RCC 7860 (cell line): ENCODE results near the gene PARP9.
"Not testable (repeated sequence)": the region's sequence is repeated elsewhere in the genome, so short reads cannot be mapped to it uniquely, and the experiment has no call there.

ENCODE experiments used
- DNase-seq: peaks from one replicate; pipeline ENCODE4 v3.0.0-alpha.2; 2015; ENCODE audit warnings: low spot score
- FAIRE-seq: peaks from 2 replicates; lab custom pipeline; 2012; peaks lifted over from hg19 to GRCh38; lab: Jason Lieb, UNC

Gene PARP9

GRCh38 chr3:122576174-122576940 lies 12.3 kb upstream of the PARP9 start:
- no peak for FAIRE-seq
- no peak for DNase-seq

GRCh38 chr3:122572940-122573412 lies 8.9 kb upstream of the PARP9 start:
- DNase-seq (no peak), FAIRE-seq (no peak)

DNA sequence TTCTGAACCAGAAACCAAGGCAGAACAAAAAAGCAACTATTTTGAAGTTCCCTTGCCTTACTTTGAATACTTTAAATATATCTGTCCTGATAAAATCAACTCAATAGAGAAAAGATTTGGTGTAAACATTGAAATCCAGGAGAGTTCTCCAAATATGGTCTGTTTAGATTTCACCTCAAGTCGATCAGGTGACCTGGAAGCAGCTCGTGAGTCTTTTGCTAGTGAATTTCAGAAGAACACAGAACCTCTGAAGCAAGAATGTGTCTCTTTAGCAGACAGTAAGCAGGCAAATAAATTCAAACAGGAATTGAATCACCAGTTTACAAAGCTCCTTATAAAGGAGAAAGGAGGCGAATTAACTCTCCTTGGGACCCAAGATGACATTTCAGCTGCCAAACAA lies 4.7 kb upstream of the PARP9 start:
- DNase-seq (no peak), FAIRE-seq (no peak)

GRCh38 chr3:122568131-122568530 lies 4.0 kb upstream of the PARP9 start:
- not testable (repeated sequence) for FAIRE-seq, DNase-seq

DNA sequence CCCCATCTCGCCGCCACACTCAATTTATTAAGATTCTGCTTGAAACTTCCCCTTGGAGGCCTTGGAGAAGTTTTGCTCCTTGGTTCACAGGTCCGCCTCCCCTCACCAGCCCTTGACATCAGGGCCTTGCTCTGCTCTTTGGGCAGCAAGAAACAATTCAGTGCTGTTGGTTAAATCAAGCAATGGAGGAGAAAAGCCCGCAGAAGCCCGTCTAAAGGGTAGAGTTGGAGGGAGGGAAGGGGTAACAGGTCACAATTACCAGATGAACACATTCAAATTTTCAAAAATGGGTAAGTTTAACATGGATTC lies 429 bp downstream of the PARP9 start:
- DNase-seq (no peak), FAIRE-seq (no peak)

DNA sequence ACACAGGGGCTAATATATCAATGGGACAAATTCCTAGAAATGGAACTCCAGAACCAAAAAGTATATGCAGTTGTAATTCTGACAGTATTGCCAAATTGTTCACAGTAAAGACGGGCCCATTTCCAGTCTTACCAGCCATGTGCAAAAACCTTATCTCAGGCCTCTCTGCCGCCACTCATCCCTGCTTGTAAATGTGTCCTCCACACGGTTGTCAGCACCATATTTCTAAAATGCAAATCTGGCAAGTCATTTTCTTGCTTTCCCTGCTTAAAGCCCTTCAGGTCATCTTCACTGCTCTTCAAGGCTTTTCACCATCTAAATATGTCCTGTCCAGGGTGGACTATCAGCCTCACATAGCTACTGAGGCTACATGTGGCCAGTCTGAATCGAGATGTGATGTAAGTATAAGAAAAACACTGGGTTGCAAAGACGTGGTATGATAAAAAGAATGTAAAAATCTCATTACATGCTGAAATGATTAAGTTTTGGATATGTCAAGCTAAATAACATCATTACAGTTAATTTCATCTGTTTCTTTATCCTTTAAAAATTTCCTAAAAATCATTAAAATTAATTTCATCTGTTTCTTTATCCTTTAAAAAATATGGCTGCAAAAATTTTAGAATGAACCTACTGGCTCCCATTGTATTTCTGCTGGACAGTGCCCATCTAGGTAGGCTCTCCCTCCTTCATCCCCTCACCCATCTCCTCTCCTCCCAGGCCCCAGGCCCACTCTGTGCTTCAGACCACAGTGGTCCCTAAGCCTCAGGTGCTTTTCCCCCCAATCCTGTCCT lies 980 bp downstream of the PARP9 start:
- FAIRE-seq, result no peak
- no peak for DNase-seq

DNA sequence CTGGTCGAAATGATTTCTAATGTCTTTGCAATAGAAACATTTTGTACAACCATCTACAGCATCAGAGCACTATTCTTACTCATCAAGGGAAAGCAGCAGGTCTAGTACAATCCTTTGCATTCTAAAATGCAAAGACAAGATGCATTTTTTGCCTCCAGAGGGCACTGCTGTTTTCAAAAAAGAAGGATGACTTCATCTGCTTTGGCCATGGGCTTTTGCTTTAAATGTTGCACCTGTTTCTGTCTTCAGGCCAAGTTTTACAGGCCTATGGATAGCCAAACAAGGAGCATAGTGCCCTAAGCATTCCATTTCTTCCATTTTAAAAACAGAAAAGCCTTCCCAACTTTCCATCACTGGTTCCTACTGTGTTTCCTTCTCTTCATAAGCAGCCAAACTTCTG lies 3.4 kb downstream of the PARP9 start:
- DNase-seq (peak; percentile 12), FAIRE-seq (peak; percentile 44)

DNA sequence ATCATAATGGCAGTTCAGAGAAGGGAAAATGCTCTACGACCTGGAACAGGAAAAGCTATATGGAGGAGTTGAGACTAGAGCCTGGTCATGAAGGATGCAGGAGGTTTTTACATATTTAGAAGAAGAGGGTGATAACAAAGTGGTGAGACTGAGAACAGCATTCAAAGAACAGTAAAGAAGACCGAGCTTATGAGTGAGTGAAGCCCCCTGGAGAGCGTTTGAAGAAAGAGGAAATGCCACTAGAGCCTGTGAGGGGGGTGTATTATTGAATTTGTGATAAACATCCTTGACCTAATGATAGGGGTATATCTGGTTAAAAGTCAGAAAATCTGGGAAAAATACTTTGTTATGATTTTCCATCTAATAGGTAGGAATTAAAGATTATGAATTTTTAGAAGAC lies 4.2 kb downstream of the PARP9 start:
- FAIRE-seq, result no peak

GRCh38 chr3:122558605-122559004 lies 5.5 kb downstream of the PARP9 start:
- no peak for FAIRE-seq
- DNase-seq, result no peak

More for the DNA sequence above, 4.2 kb downstream of the PARP9 start:
- no peak for DNase-seq

DNA sequence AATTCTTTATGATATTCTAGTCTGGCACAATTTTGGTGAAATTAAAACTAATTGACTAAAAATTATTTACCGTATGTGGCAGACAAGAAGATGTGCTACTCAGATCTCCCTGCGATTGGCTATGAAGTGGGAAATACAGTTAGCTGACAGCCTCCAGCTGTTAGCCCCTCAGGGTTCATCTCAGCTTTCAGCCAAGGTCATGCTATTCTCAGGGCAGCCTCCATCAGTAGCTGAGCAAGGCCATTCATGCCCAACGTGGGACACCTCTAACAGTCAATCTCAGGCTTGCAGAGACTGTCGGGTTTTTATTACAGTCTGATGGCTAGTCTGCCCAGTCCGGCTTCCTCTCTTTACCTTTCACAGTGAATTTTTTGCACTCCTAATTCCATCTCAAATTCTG lies 6.7 kb downstream of the PARP9 start:
- DNase-seq (no peak), FAIRE-seq (no peak)

GRCh38 chr3:122555275-122556071 lies 8.6 kb downstream of the PARP9 start:
- FAIRE-seq, result no peak
- DNase-seq, result peak; percentile 50

GRCh38 chr3:122553171-122553570 lies 10.9 kb downstream of the PARP9 start:
- DNase-seq, result no peak
- no peak for FAIRE-seq

- no peak for FAIRE-seq
Measured at GRCh38 chr3:122548619-122549018, 15.5 kb downstream of the PARP9 start.

GRCh38 chr3:122548076-122548475 lies 16.0 kb downstream of the PARP9 start:
- FAIRE-seq (no peak), DNase-seq (no peak)

More at GRCh38 chr3:122548619-122549018, 15.5 kb downstream of the PARP9 start:
- no peak for DNase-seq

- DNase-seq (no peak), FAIRE-seq (no peak)
Measured at GRCh38 chr3:122546151-122546550, 17.9 kb downstream of the PARP9 start.

GRCh38 chr3:122538956-122539490 lies 25.1 kb downstream of the PARP9 start:
- no peak for FAIRE-seq
- no peak for DNase-seq

- DNase-seq (no peak), FAIRE-seq (no peak)
Measured at GRCh38 chr3:122536632-122537001, 27.5 kb downstream of the PARP9 start.

GRCh38 chr3:122535964-122536631 lies 28.0 kb downstream of the PARP9 start:
- DNase-seq, result no peak
- FAIRE-seq, result no peak

DNA sequence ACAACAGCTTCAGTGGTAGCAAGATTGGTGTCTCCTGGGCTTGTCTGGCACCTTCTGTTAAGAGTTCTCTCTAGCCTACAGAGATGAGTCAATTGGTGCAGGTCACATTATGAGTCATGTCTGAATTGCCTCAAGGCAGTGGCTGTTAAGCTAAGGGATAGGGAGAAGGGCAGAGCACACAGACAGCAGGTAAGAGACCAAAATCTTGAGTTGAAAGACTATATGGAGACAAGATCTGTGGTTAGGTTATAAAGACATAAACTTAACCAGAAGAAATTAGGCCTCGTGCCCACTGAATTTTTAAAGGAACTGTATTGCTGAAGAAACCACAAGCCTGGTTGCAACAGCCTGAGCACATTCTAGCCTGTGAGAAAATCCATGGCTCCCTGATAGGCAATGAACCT lies 30.2 kb downstream of the PARP9 start:
- DNase-seq, result peak; percentile 78
- peak; percentile 95 for FAIRE-seq

DNA sequence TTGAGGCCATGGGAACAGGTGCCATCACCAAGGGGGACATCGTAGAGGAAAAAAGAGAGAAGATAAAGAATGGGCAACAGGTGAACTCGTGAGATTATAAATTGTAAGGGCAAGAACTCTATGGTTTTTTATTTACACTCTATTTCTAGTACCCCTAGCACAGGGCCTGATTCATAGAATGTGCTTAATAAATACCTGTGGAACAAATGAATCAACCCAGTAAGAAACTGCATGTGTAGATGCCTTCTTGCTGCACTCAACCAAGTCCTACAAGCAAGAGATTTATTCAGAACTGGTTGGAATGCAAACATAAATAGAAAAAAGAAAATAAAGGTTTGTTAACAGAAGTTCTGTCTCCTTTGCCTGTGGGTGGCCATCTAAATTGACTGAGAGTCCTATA lies 30.6 kb downstream of the PARP9 start:
- no peak for DNase-seq
- no peak for FAIRE-seq

DNA sequence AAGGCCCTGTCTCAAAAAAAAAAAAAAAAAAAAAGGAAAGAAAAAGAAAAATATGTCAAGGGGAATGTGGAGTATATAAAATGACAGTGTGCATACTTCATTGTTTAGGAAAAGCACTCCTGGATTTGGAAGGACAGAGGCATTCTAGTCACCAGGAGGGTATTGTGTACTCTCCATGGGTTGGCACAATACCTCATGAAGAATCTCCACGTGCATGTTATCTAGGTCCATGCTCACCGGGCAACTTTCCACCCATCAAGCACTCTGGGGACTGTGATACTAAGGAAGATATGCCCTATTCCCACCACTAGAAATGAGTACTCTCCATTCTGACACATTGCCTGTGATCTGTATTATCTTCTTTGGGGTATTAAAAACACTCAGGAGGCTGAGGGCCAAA lies 33.9 kb downstream of the PARP9 start:
- no peak for DNase-seq
- FAIRE-seq, result no peak
